HL-60 (cell line): Measurements from ENCODE around the gene HLA-DPA1.

ENCODE experiments used
- DNase-seq, 2 experiments: peaks; one replicate each; pipeline ENCODE4 v3.0.0-alpha.2; 2010 to 2020; ENCODE audit warnings: low read depth in 1 of 2, low spot score in 1 of 2
- H3K27ac ChIP-seq: fragments of 250-450 bp; sonication (Bioruptor Pico); replicated peaks from 2 replicates; pipeline ENCODE4 v1.5.1; 2020; ENCODE audit warnings: mild to moderate bottlenecking, moderate library complexity
- H3K27me3 ChIP-seq: fragments of 250-450 bp; sonication (Bioruptor Pico); 2 replicates; pipeline ENCODE4 v1.5.1; 2021; ENCODE audit warnings: mild to moderate bottlenecking, moderate library complexity; ENCODE audit not compliant: insufficient read depth, poor library complexity, severe bottlenecking
- H3K4me3 ChIP-seq: replicated peaks from 2 replicates; pipeline ENCODE4 v1.5.1; 2011; ENCODE audit warnings: mild to moderate bottlenecking, control low read depth, low read length; ENCODE audit not compliant: insufficient read depth
- GABPA ChIP-seq: IDR thresholded peaks from 2 replicates; pipeline ENCODE4 v1.6.1; 2012; ENCODE audit warnings: low read depth
- POLR2AphosphoS5 ChIP-seq: IDR thresholded peaks from 2 replicates; pipeline ENCODE4 v1.6.1; 2012; ENCODE audit warnings: low read depth
- SPI1 ChIP-seq: IDR thresholded peaks from 2 replicates; pipeline ENCODE4 v1.6.1; 2012; ENCODE audit warnings: low read depth, mild to moderate bottlenecking, borderline replicate concordance
- TF ChIP-seq, protein P1 (sequence below): IDR thresholded peaks from 2 replicates; pipeline ENCODE4 v1.6.1; 2012; ENCODE audit warnings: low read depth; ENCODE audit not compliant: insufficient replicate concordance
- TF ChIP-seq, protein P2 (sequence below): IDR thresholded peaks from one replicate; pipeline ENCODE4 v1.5.1; 2011; ENCODE audit warnings: low read length, control low read depth, inconsistent platforms; ENCODE audit not compliant: insufficient read depth

Gene HLA-DPA1

GRCh38 chr6:33113755-33114154 is 40.3 kb upstream of the HLA-DPA1 start:
- Histone ChIP-seq H3K27ac (no peak overlapping the region), H3K27me3 (peaks cover 5% of the 10 kb centered on the region), H3K4me3 (no peak overlapping the region)
- no peak for TF ChIP-seq POLR2AphosphoS5
- TF ChIP-seq, protein P1, sequence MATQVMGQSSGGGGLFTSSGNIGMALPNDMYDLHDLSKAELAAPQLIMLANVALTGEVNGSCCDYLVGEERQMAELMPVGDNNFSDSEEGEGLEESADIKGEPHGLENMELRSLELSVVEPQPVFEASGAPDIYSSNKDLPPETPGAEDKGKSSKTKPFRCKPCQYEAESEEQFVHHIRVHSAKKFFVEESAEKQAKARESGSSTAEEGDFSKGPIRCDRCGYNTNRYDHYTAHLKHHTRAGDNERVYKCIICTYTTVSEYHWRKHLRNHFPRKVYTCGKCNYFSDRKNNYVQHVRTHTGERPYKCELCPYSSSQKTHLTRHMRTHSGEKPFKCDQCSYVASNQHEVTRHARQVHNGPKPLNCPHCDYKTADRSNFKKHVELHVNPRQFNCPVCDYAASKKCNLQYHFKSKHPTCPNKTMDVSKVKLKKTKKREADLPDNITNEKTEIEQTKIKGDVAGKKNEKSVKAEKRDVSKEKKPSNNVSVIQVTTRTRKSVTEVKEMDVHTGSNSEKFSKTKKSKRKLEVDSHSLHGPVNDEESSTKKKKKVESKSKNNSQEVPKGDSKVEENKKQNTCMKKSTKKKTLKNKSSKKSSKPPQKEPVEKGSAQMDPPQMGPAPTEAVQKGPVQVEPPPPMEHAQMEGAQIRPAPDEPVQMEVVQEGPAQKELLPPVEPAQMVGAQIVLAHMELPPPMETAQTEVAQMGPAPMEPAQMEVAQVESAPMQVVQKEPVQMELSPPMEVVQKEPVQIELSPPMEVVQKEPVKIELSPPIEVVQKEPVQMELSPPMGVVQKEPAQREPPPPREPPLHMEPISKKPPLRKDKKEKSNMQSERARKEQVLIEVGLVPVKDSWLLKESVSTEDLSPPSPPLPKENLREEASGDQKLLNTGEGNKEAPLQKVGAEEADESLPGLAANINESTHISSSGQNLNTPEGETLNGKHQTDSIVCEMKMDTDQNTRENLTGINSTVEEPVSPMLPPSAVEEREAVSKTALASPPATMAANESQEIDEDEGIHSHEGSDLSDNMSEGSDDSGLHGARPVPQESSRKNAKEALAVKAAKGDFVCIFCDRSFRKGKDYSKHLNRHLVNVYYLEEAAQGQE, result no peak
- TF ChIP-seq GABPA, result no peak
- TF ChIP-seq SPI1, result no peak
- DNase-seq, result no peak

DNA sequence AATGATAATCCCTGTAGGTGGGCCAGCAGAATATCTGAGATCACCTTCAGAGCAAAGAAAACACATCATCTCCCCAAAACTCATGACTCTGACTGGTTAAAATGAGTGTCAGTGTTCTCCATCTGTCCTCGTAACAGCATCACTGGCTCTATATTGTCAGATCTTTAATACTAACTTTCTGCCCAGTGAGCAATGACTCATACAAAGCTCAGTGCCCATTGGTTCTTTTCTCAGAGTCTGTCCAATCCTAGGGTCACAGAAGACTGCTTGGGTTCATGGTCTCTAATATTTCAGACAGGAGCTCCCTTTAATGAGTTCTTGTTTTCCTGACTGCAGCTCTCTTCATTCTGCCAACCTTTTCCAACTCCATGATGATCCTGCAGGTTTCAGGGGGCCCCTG is 38.7 kb upstream of the HLA-DPA1 start:
- H3K27ac ChIP-seq, result no peak overlapping the region

GRCh38 chr6:33108307-33108706 is 34.9 kb upstream of the HLA-DPA1 start:
- no peak for DNase-seq
- no peaks in the 10 kb centered on the region for H3K27me3 ChIP-seq
- TF ChIP-seq, protein P1, result no peak
- TF ChIP-seq SPI1 (no peak), GABPA (no peak)
- TF ChIP-seq, protein P2, sequence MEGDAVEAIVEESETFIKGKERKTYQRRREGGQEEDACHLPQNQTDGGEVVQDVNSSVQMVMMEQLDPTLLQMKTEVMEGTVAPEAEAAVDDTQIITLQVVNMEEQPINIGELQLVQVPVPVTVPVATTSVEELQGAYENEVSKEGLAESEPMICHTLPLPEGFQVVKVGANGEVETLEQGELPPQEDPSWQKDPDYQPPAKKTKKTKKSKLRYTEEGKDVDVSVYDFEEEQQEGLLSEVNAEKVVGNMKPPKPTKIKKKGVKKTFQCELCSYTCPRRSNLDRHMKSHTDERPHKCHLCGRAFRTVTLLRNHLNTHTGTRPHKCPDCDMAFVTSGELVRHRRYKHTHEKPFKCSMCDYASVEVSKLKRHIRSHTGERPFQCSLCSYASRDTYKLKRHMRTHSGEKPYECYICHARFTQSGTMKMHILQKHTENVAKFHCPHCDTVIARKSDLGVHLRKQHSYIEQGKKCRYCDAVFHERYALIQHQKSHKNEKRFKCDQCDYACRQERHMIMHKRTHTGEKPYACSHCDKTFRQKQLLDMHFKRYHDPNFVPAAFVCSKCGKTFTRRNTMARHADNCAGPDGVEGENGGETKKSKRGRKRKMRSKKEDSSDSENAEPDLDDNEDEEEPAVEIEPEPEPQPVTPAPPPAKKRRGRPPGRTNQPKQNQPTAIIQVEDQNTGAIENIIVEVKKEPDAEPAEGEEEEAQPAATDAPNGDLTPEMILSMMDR, result no peak
- no peak overlapping the region for H3K27ac ChIP-seq
- H3K4me3 ChIP-seq, result no peak overlapping the region

More for the DNA sequence above, 38.7 kb upstream of the HLA-DPA1 start:
- Histone ChIP-seq H3K4me3 (no peak overlapping the region), H3K27me3 (no peaks in the 10 kb centered on the region)
- TF ChIP-seq, protein P1, result no peak
- TF ChIP-seq SPI1 (no peak), GABPA (no peak), POLR2AphosphoS5 (no peak)
- TF ChIP-seq, protein P2, result no peak
- DNase-seq, result peak in 1 of 2 experiments; percentile 26
